Hepatocyte (in vitro differentiated cells): ENCODE measurements around the gene DNAH17. TPM values are rescaled to one million over a fixed set of nuclear protein-coding genes. Genes with fewer than 3 reads are reported as not detected.

Experiments used
- DNase-seq: peaks from one replicate; pipeline ENCODE4 v3.0.0-alpha.2; 2016; ENCODE audit warnings: low spot score
- H2AFZ ChIP-seq: fragments of 200-600 bp; sonication (generic); 2 replicates; pipeline ENCODE4 v1.6.0; 2016; ENCODE audit warnings: antibody characterized with exemption, mild to moderate bottlenecking
- H3K27ac ChIP-seq: fragments of 200-600 bp; sonication (generic); 2 replicates; pipeline ENCODE4 v1.5.1; 2016; ENCODE audit warnings: mild to moderate bottlenecking
- H3K27me3 ChIP-seq: fragments of 200-600 bp; sonication (generic); 2 replicates; pipeline ENCODE4 v1.6.1; 2016
- H3K36me3 ChIP-seq: fragments of 200-600 bp; sonication (generic); replicated peaks from 2 replicates; pipeline ENCODE4 v1.5.1; 2016; ENCODE audit warnings: low read depth; ENCODE audit not compliant: insufficient read depth
- H3K4me1 ChIP-seq: fragments of 200-600 bp; sonication (generic); 2 replicates; pipeline ENCODE4 v1.5.1; 2016; ENCODE audit warnings: mild to moderate bottlenecking, moderate library complexity; ENCODE audit not compliant: insufficient read depth
- H3K4me2 ChIP-seq: fragments of 200-600 bp; sonication (generic); 2 replicates; pipeline ENCODE4 v1.6.0; 2016
- H3K4me3 ChIP-seq: fragments of 200-600 bp; sonication (generic); 2 replicates; pipeline ENCODE4 v1.5.1; 2016; ENCODE audit warnings: mild to moderate bottlenecking
- H3K79me2 ChIP-seq: fragments of 200-600 bp; sonication (generic); 2 replicates; pipeline ENCODE4 v1.6.0; 2017; ENCODE audit warnings: mild to moderate bottlenecking
- H3K9me2 ChIP-seq: fragments of 200-600 bp; sonication (generic); replicated peaks from 2 replicates; pipeline ENCODE4 v1.6.0; 2017; ENCODE audit warnings: mild to moderate bottlenecking; ENCODE audit not compliant: insufficient read depth
- H3K9me3 ChIP-seq: fragments of 200-600 bp; sonication (generic); 2 replicates; pipeline ENCODE4 v1.5.1; 2016; ENCODE audit warnings: low read depth, mild to moderate bottlenecking
- H4K20me1 ChIP-seq: fragments of 200-600 bp; sonication (generic); 2 replicates; pipeline ENCODE4 v1.6.0; 2016; ENCODE audit warnings: mild to moderate bottlenecking; ENCODE audit not compliant: insufficient read depth, poor library complexity, severe bottlenecking
- EZH2 ChIP-seq: fragments of 200-600 bp; sonication (generic); IDR thresholded peaks from 2 replicates; pipeline ENCODE4 v1.6.1; 2016; ENCODE audit warnings: antibody characterized with exemption, mild to moderate bottlenecking, borderline replicate concordance
- EZH2phosphoT487 ChIP-seq: fragments of 200-600 bp; sonication (generic); IDR thresholded peaks from one replicate; pipeline ENCODE4 v1.6.1; 2018; ENCODE audit warnings: antibody characterized with exemption, mild to moderate bottlenecking, low read depth, moderate library complexity; ENCODE audit not compliant: unreplicated experiment, severe bottlenecking
- WGBS: methylation state at CpG from one replicate; pipeline ENCODE4 v1.1.6; 2016; ENCODE audit warnings: low lambda C conversion rate; ENCODE audit errors: missing lambda C conversion rate; 5-methylcytosine and 5-hydroxymethylcytosine counted together
- polyA plus RNA-seq: library from polyadenylated mRNA; unstranded; fragments of >200 nt; fragmentation: Nextera tagmentation; extraction: Ambion mirVana; gene quantifications from 2 replicates; pipeline ENCODE4 v1.2.1, GENCODE V29; 2016
- small RNA-seq: library from RNA; depleted of rRNA; stranded (forward); fragments of <200 nt; gene quantifications from one replicate; pipeline ENCODE3, GENCODE V24; 2014
- total RNA-seq: library from RNA; depleted of rRNA; stranded (reverse); fragments of >200 nt; gene quantifications from 2 replicates; pipeline ENCODE4 v1.2.3, GENCODE V29; 2014
- TF ChIP-seq, protein P1 (sequence below): fragments of 200-600 bp; sonication (generic); IDR thresholded peaks from 2 replicates; pipeline ENCODE4 v1.5.1; 2016; ENCODE audit warnings: antibody characterized with exemption, mild to moderate bottlenecking; ENCODE audit not compliant: poor library complexity

The DNAH17 gene
- total and polyA plus RNA-seq, 2 experiments from 2014 or later = 0.20 to 1.5 TPM

- Histone ChIP-seq H3K4me2 (peak overlapping the region; percentile 34), H4K20me1 (peaks cover 6% of the 10 kb centered on the region), H3K4me1 (peaks cover 43% of the 10 kb centered on the region), H3K9me3 (no peaks in the 10 kb centered on the region), H2AFZ (no peak overlapping the region), H3K9me2 (no peaks in the 10 kb centered on the region), H3K36me3 (no peaks in the 10 kb centered on the region), H3K27me3 (no peaks in the 10 kb centered on the region), H3K79me2 (peaks cover 24% of the 10 kb centered on the region), H3K4me3 (no peak overlapping the region), H3K27ac (peak overlapping the region; percentile 95)
- TF ChIP-seq EZH2phosphoT487 = no peak
- no peak for TF ChIP-seq EZH2
- TF ChIP-seq, protein P1, sequence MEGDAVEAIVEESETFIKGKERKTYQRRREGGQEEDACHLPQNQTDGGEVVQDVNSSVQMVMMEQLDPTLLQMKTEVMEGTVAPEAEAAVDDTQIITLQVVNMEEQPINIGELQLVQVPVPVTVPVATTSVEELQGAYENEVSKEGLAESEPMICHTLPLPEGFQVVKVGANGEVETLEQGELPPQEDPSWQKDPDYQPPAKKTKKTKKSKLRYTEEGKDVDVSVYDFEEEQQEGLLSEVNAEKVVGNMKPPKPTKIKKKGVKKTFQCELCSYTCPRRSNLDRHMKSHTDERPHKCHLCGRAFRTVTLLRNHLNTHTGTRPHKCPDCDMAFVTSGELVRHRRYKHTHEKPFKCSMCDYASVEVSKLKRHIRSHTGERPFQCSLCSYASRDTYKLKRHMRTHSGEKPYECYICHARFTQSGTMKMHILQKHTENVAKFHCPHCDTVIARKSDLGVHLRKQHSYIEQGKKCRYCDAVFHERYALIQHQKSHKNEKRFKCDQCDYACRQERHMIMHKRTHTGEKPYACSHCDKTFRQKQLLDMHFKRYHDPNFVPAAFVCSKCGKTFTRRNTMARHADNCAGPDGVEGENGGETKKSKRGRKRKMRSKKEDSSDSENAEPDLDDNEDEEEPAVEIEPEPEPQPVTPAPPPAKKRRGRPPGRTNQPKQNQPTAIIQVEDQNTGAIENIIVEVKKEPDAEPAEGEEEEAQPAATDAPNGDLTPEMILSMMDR = no peak
- DNase-seq = peak; percentile 76
- 42% methylated on average over 9 of the region's 9 CpGs for WGBS
These were observed 201.6 kb downstream of the DNAH17 start for GRCh38 chr17:78375401-78376151.

DNA sequence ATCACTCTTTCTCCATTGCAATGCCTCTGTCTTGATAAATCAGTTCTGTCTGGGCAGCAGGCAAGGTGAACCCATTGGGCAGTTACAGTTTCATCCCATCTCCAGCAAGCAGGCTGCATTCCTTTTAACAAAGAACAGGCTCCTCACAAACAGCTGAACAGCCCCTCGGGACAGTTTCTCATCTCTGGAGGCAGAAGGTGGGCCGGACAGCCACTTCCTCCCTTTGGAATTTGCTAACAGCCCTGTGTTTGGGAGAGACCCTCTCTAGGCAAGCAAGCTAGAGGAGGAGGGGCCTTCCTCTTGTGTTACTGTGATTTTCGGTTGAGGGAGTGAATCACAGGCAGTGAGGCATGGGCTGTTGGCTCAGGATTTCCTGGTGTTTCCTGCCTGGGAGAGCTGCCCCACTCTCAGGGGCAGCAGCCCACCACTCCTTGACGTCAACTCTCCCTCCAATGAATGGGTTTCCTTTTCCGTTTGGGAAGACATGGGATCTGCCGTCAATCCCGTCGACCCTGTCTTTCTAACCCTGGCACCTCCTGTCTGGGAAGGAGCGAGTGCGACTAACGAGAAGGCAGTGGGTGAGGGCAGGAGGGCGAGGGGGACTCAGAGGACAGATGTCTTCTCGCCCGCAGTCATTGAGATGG is 202.4 kb downstream of the DNAH17 start:
- Histone ChIP-seq H3K36me3 (no peaks in the 10 kb centered on the region), H3K4me1 (peaks cover 40% of the 10 kb centered on the region), H3K79me2 (peaks cover 16% of the 10 kb centered on the region), H3K4me3 (no peak overlapping the region), H2AFZ (no peak overlapping the region), H3K4me2 (peak overlapping the region; percentile 34), H3K9me3 (no peaks in the 10 kb centered on the region), H3K9me2 (no peaks in the 10 kb centered on the region), H3K27me3 (no peaks in the 10 kb centered on the region), H4K20me1 (peaks cover 6% of the 10 kb centered on the region), H3K27ac (peak overlapping the region; percentile 95)
- no peak for DNase-seq
- 50% methylated on average over 14 of the region's 14 CpGs for WGBS
- TF ChIP-seq, protein P1 = no peak
- TF ChIP-seq EZH2phosphoT487 (no peak), EZH2 (no peak)

DNA sequence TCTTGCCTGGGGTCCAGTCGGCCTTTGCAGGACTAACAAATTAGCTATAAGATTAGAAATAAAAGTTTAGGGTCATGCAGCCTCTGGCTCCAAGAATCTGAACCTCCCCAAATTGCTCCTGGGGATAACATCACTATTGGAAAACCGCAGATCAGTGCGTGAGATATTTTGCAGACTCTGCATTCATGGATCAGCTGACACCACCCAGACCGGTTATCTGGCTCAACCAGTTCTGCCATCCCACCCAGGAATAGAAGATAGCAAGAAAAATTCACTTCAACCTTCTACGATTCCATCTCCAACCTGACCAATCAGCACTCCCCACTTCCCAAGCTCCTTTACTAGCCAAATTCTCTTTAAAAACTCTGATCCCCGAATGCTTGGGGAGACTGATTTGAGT is 203.0 kb downstream of the DNAH17 start:
- Histone ChIP-seq H3K79me2 (peaks cover 10% of the 10 kb centered on the region), H3K9me3 (no peaks in the 10 kb centered on the region), H3K27me3 (no peaks in the 10 kb centered on the region), H3K4me3 (no peak overlapping the region), H3K4me1 (peaks cover 38% of the 10 kb centered on the region), H4K20me1 (peaks cover 2% of the 10 kb centered on the region), H3K9me2 (no peaks in the 10 kb centered on the region), H3K4me2 (peak overlapping the region; percentile 34), H3K27ac (peak overlapping the region; percentile 95), H2AFZ (no peak overlapping the region), H3K36me3 (no peaks in the 10 kb centered on the region)
- DNase-seq = no peak
- TF ChIP-seq EZH2phosphoT487 (no peak), EZH2 (no peak)
- TF ChIP-seq, protein P1 = no peak
- WGBS = 41% methylated on average over 6 of the region's 6 CpGs

Small RNA genes within 50 kb of the gene (small RNA-seq; reads per million reads assigned to genes)
- gene RF00415 (not detected), gene RN7SL454P (not detected)

Other genes with a start within 250 kb of the DNAH17 start
- 130 and 172 TPM in 2 replicates for gene SOCS3, start 217.3 kb downstream of the DNAH17 start, total RNA-seq
- gene SOCS3, start 217.3 kb downstream of the DNAH17 start, polyA plus RNA-seq = 181 and 246 TPM in 2 replicates
- 30.4 and 36.0 TPM in 2 replicates for gene PGS1, start 198.7 kb downstream of the DNAH17 start, total RNA-seq
- gene PGS1, start 198.7 kb downstream of the DNAH17 start, polyA plus RNA-seq = 42.5 and 52.2 TPM in 2 replicates
- gene CYTH1, start 204.9 kb upstream of the DNAH17 start, total RNA-seq = 37.5 and 44.4 TPM in 2 replicates
- 38.5 and 47.6 TPM in 2 replicates for gene CYTH1, start 204.9 kb upstream of the DNAH17 start, polyA plus RNA-seq